ENCODE measurements around the gene METTL13. TPM values are rescaled to one million over a fixed set of nuclear protein-coding genes. Genes with fewer than 3 reads are reported as not detected.

The METTL13 gene
- total and polyA plus RNA-seq, 2 of the 4 experiments (the other 2 are of a cell fraction) = 25.1 to 26.3 TPM

- Histone ChIP-seq H3K36me3 (ENCODE audit: control insufficient read depth, insufficient read depth, low read length) (no peaks in the 10 kb centered on the region), H3K9me3 (ENCODE audit: control insufficient read depth, insufficient read depth, low read length) (0 out of 2 replicates have a peak, but pooled peaks cover 2% of the 10 kb centered on the region), H4K91ac (ENCODE audit: insufficient read depth, low read depth, low read length) (no peak overlapping the region), H2AK9ac (replicated peaks; ENCODE audit: low read depth, low read length, poor library complexity) (no peak overlapping the region), H3K4ac (ENCODE audit: low read depth, low read length) (no peak overlapping the region), H3K56ac (ENCODE audit: extremely low read depth, insufficient read depth, low read length) (no peak overlapping the region), H3K14ac (replicated peaks; ENCODE audit: low read depth, low read length) (no peak overlapping the region), H4K8ac (ENCODE audit: low read depth in 2 of 2, low read length in 2 of 2) (no peak overlapping the region), H3K79me1 (ENCODE audit: low read depth in 1 of 2, low read length in 2 of 2) (no peaks in the 10 kb centered on the region), H3K27me3 (ENCODE audit: control insufficient read depth, insufficient read depth, low read length) (peaks cover 13% of the 10 kb centered on the region), H4K5ac (ENCODE audit: low read depth, low read length) (no peak overlapping the region), H2AK5ac (ENCODE audit: low read depth, low read length) (no peak overlapping the region), H3K4me1 (ENCODE audit: control insufficient read depth, insufficient read depth, low read length) (no peaks in the 10 kb centered on the region; the same call in 1 of the 2 replicates), H3K18ac (ENCODE audit: low read depth, low read length) (no peak overlapping the region), H3K9ac (ENCODE audit: low read depth, low read length) (no peak overlapping the region), H2BK15ac (ENCODE audit: low read depth, low read length) (no peak overlapping the region), H3K27ac (ENCODE audit: insufficient read depth, low read length) (no peak overlapping the region), H3K9me1 (ENCODE audit: insufficient read depth, low read length) (no peaks in the 10 kb centered on the region), H2BK120ac (ENCODE audit: low read depth, low read length) (no peak overlapping the region), H2BK20ac (ENCODE audit: low read depth, low read length) (no peak overlapping the region), H3K4me2 (ENCODE audit: low read depth, low read length) (no peak overlapping the region), H2AFZ (replicated peaks; ENCODE audit: low read length, poor library complexity) (no peak overlapping the region), H3K4me3 (ENCODE audit: insufficient read depth, low read depth, low read length) (no peak overlapping the region), H3K23ac (ENCODE audit: low read depth, low read length) (no peak overlapping the region), H2BK5ac (ENCODE audit: low read depth, low read length, poor library complexity, severe bottlenecking) (no peak overlapping the region), H4K20me1 (ENCODE audit: insufficient read depth, low read length) (no peaks in the 10 kb centered on the region)
- CTCF ChIA-PET = no interaction called here
- DNase-seq = no peak
- intact Hi-C loops (cut with micrococcal nuclease) (no loop called here), in situ Hi-C loops (cut with MboI; ENCODE audit: low sequenced_read_pairs) (no loop called here), dilution Hi-C loops (cut with HindIII; ENCODE audit: low sequenced_read_pairs, unreplicated experiment) (no loop called here)
- ATAC-seq (ENCODE audit: low read depth) = no peak
- WGBS, 2 experiments (ENCODE audit: extremely low coverage in 2 of 2, insufficient read length in 1 of 2) = 30% methylated on average over 2 of the region's 2 CpGs; no CpG with 5 or more reads in 1 of the 2 experiments
- TF ChIP-seq CTCF (conservative IDR thresholded peaks at IDR 0.05; ENCODE audit: low read depth, low read length) = no peak
- BruUV-seq (replicated peaks) = no TSS peak
- POLR2A ChIA-PET (ENCODE audit: unreplicated experiment) = no interaction called here
Observed at GRCh38 chr1:171844381-171844780, 62.9 kb downstream of the METTL13 start.
